HEK293 (cell line): ENCODE measurements around the gene PNCK.

Experiments
- CTCF ChIA-PET: fragments of 350-600 bp; formaldehyde crosslinking; extraction: SDS; loops from one replicate; lab custom pipeline; 2021; ENCODE audit warnings: antibody characterized with exemption; lab: Yijun Ruan, JAX
- POLR2A ChIA-PET: fragments of 300-600 bp; formaldehyde crosslinking; extraction: SDS; loops from one replicate; lab custom pipeline; 2020; ENCODE audit warnings: antibody characterized with exemption, inconsistent platforms; lab: Yijun Ruan, JAX
- H3K27ac ChIP-seq: fragments of 200-500 bp; sonication (Bioruptor generic); 2 replicates; pipeline ENCODE4 v1.5.1; 2014; ENCODE audit warnings: low read depth, low read length, control low read depth, inconsistent platforms; ENCODE audit errors: extremely low read depth
- H3K36me3 ChIP-seq, 2 experiments: fragments of 200-500 bp in 1 of 2; sonication (Bioruptor generic) in 1 of 2; 1 replicate in 1 of 2; 2 replicates in 1 of 2; pipeline ENCODE4 v1.5.1; 2014 to 2017; ENCODE audit warnings: inconsistent platforms in 2 of 2, low read length in 2 of 2; ENCODE audit not compliant: control insufficient read depth in 2 of 2, insufficient read depth in 1 of 2
- H3K4me1 ChIP-seq: fragments of 200-500 bp; sonication (Bioruptor generic); 2 replicates; pipeline ENCODE4 v1.5.1; 2014; ENCODE audit warnings: mild to moderate bottlenecking, low read length, inconsistent platforms; ENCODE audit not compliant: control insufficient read depth, insufficient read depth
- H3K4me3 ChIP-seq: 2 replicates; pipeline ENCODE4 v1.5.1; 2011; ENCODE audit warnings: low read depth, mild to moderate bottlenecking, control low read depth, low read length, moderate library complexity
- H3K9me3 ChIP-seq: fragments of 200-500 bp; sonication (Bioruptor generic); 2 replicates; pipeline ENCODE4 v1.5.1; 2014; ENCODE audit warnings: low read depth, low read length, inconsistent platforms; ENCODE audit not compliant: control insufficient read depth, insufficient read depth
- EGR2 ChIP-seq: fragments of 450-650 bp; formaldehyde crosslinking; IDR thresholded peaks from 2 replicates; pipeline ENCODE4 v1.5.1; 2016; ENCODE audit warnings: low read depth, missing biosample characterization, missing genetic modification characterization
- GLI4 ChIP-seq: fragments of 450-650 bp; formaldehyde crosslinking; IDR thresholded peaks from 2 replicates; pipeline ENCODE4 v1.5.1; 2016; ENCODE audit warnings: missing biosample characterization, missing genetic modification characterization
- HIC1 ChIP-seq: fragments of 450-650 bp; formaldehyde crosslinking; IDR thresholded peaks from 2 replicates; pipeline ENCODE4 v1.5.1; 2016; ENCODE audit warnings: missing biosample characterization, missing genetic modification characterization
- KLF16 ChIP-seq: fragments of 450-650 bp; formaldehyde crosslinking; IDR thresholded peaks from 2 replicates; pipeline ENCODE4 v1.5.1; 2017; ENCODE audit warnings: missing biosample characterization, missing genetic modification characterization
- KLF8 ChIP-seq: fragments of 450-650 bp; formaldehyde crosslinking; IDR thresholded peaks from 2 replicates; pipeline ENCODE4 v1.5.1; 2016; ENCODE audit warnings: missing biosample characterization, missing genetic modification characterization
- MEIS1 ChIP-seq: sonication (generic); formaldehyde crosslinking; IDR thresholded peaks from 2 replicates; pipeline ENCODE4 v1.8.1; 2022; ENCODE audit warnings: missing genetic modification reagents, mild to moderate bottlenecking, borderline replicate concordance
- PRDM1 ChIP-seq: fragments of 450-650 bp; formaldehyde crosslinking; IDR thresholded peaks from 2 replicates; pipeline ENCODE4; 2016; ENCODE audit warnings: missing biosample characterization, missing genetic modification characterization
- ZBTB17 ChIP-seq: fragments of 450-650 bp; formaldehyde crosslinking; IDR thresholded peaks from 2 replicates; pipeline ENCODE4 v1.5.1; 2016; ENCODE audit warnings: missing biosample characterization, missing genetic modification characterization
- ZBTB20 ChIP-seq: fragments of 450-650 bp; formaldehyde crosslinking; IDR thresholded peaks from 2 replicates; pipeline ENCODE4 v1.5.1; 2016; ENCODE audit warnings: missing biosample characterization, missing genetic modification characterization
- ZFP41 ChIP-seq: fragments of 450-650 bp; formaldehyde crosslinking; IDR thresholded peaks from 2 replicates; pipeline ENCODE4 v1.5.1; 2016; ENCODE audit warnings: missing biosample characterization, missing genetic modification characterization, borderline replicate concordance
- ZIC2 ChIP-seq: fragments of 450-650 bp; formaldehyde crosslinking; IDR thresholded peaks from 2 replicates; pipeline ENCODE4 v1.5.1; 2016; ENCODE audit warnings: missing biosample characterization, missing genetic modification characterization
- ZNF138 ChIP-seq: fragments of 450-650 bp; formaldehyde crosslinking; IDR thresholded peaks from 2 replicates; pipeline ENCODE4 v1.5.1; 2016; ENCODE audit warnings: missing biosample characterization, missing genetic modification characterization, borderline replicate concordance
- ZNF148 ChIP-seq: fragments of 450-650 bp; formaldehyde crosslinking; IDR thresholded peaks from 2 replicates; pipeline ENCODE4 v1.5.0; 2017; ENCODE audit warnings: missing biosample characterization, missing genetic modification characterization, borderline replicate concordance
- ZNF280D ChIP-seq: fragments of 450-650 bp; formaldehyde crosslinking; IDR thresholded peaks from 2 replicates; pipeline ENCODE4 v1.5.1; 2016; ENCODE audit warnings: missing biosample characterization, missing genetic modification characterization
- ZNF362 ChIP-seq: fragments of 450-650 bp; formaldehyde crosslinking; IDR thresholded peaks from 2 replicates; pipeline ENCODE4 v1.5.1; 2016; ENCODE audit warnings: missing biosample characterization, missing genetic modification characterization
- ZNF488 ChIP-seq: fragments of 450-650 bp; formaldehyde crosslinking; IDR thresholded peaks from 2 replicates; pipeline ENCODE4 v1.5.1; 2016; ENCODE audit warnings: missing biosample characterization, missing genetic modification characterization
- ZNF548 ChIP-seq: fragments of 450-650 bp; formaldehyde crosslinking; IDR thresholded peaks from 2 replicates; pipeline ENCODE4 v1.5.1; 2016; ENCODE audit warnings: missing biosample characterization, missing genetic modification characterization
- ZNF571 ChIP-seq: fragments of 450-650 bp; formaldehyde crosslinking; IDR thresholded peaks from 2 replicates; pipeline ENCODE4 v1.5.0; 2017; ENCODE audit warnings: missing biosample characterization, missing genetic modification characterization
- ZNF600 ChIP-seq: fragments of 450-650 bp; formaldehyde crosslinking; IDR thresholded peaks from 2 replicates; pipeline ENCODE4 v1.5.1; 2016; ENCODE audit warnings: missing biosample characterization, missing genetic modification characterization
- ZNF626 ChIP-seq: fragments of 450-650 bp; sonication (Bioruptor Pico); formaldehyde crosslinking; IDR thresholded peaks from 2 replicates; pipeline ENCODE4 v1.5.1; 2018; ENCODE audit warnings: missing biosample characterization, missing genetic modification characterization, inconsistent platforms
- ZNF639 ChIP-seq: fragments of 450-650 bp; formaldehyde crosslinking; IDR thresholded peaks from 2 replicates; pipeline ENCODE4 v1.5.1; 2016; ENCODE audit warnings: missing biosample characterization, missing genetic modification characterization
- ZNF654 ChIP-seq: fragments of 450-650 bp; formaldehyde crosslinking; IDR thresholded peaks from 2 replicates; pipeline ENCODE4 v1.5.1; 2016; ENCODE audit warnings: low read depth, missing biosample characterization, missing genetic modification characterization
- ZNF777 ChIP-seq: fragments of 450-650 bp; formaldehyde crosslinking; IDR thresholded peaks from 2 replicates; pipeline ENCODE4 v1.5.1; 2017; ENCODE audit warnings: missing biosample characterization, missing genetic modification characterization, borderline replicate concordance
- ZNF837 ChIP-seq: fragments of 450-650 bp; formaldehyde crosslinking; IDR thresholded peaks from 2 replicates; pipeline ENCODE4 v1.5.1; 2016; ENCODE audit warnings: missing biosample characterization, missing genetic modification characterization
- ZSCAN18 ChIP-seq: fragments of 450-650 bp; formaldehyde crosslinking; IDR thresholded peaks from 2 replicates; pipeline ENCODE4 v1.5.1; 2016; ENCODE audit warnings: missing biosample characterization, missing genetic modification characterization

Gene PNCK

GRCh38 chrX:153708415-153708814 is 34.8 kb upstream of the PNCK start (continued):
- TF ChIP-seq ZNF362 (peak; percentile 95), ZNF280D (tag by site-specific recombination) (no peak), ZBTB17 (tag by site-specific recombination) (peak; percentile 21; the same call in 1 of the 2 replicates), KLF8 (tag by site-specific recombination) (0 out of 2 replicates have a peak, but pooled peaks have one; percentile 30), ZIC2 (tag by site-specific recombination) (peak; percentile 89), ZNF600 (tag by site-specific recombination) (peak; percentile 76; the same call in 1 of the 2 replicates), HIC1 (tag by site-specific recombination) (no peak), ZNF654 (tag by site-specific recombination) (peak; percentile 98), GLI4 (no peak)

GRCh38 chrX:153707406-153707805 is 33.8 kb upstream of the PNCK start:
- POLR2A ChIA-PET = no interaction called here
- CTCF ChIA-PET = interaction anchor here (0.6 to 3.6 kb wide), 17 partner anchors 9 to 766 kb away, joined by 3 to 23 read pairs (median 4); no protein-coding TSS in a partner anchor
- peaks cover 4 to 74% of the 10 kb centered on the region in 2 experiments; a peak in 2 of 3 replicates for H3K36me3 ChIP-seq
- no peak overlapping the region for H3K4me3 ChIP-seq
- no peaks in the 10 kb centered on the region for H3K9me3 ChIP-seq
- no peak overlapping the region for H3K27ac ChIP-seq
- no peaks in the 10 kb centered on the region for H3K4me1 ChIP-seq
- TF ChIP-seq ZNF626 (tag by site-specific recombination) (no peak), MEIS1 (CRISPR knock-in tag) (no peak), ZNF639 (no peak), ZBTB20 (no peak), ZNF571 (no peak), ZNF148 (no peak), ZSCAN18 (no peak), ZNF837 (tag by site-specific recombination) (no peak), KLF16 (tag by site-specific recombination) (no peak), ZNF138 (tag by site-specific recombination) (no peak), EGR2 (tag by site-specific recombination) (no peak), ZNF488 (tag by site-specific recombination) (no peak), ZNF777 (tag by site-specific recombination) (no peak), ZNF548 (tag by site-specific recombination) (no peak), PRDM1 (no peak), ZFP41 (tag by site-specific recombination) (no peak)
